GM21737 (cell line): Measurements from ENCODE around the gene LEFTY2.
"Not testable (repeated sequence)": the region's sequence is repeated elsewhere in the genome, so short reads cannot be mapped to it uniquely, and the experiment has no call there.

Experiments used
- ATAC-seq: cut with Tn5 transposase; IDR thresholded peaks from one replicate; pipeline ENCODE4 v1.9.1; 2021; ENCODE audit warnings: mild to moderate bottlenecking, moderate library complexity; ENCODE audit not compliant: unreplicated experiment

Gene LEFTY2, protein sequence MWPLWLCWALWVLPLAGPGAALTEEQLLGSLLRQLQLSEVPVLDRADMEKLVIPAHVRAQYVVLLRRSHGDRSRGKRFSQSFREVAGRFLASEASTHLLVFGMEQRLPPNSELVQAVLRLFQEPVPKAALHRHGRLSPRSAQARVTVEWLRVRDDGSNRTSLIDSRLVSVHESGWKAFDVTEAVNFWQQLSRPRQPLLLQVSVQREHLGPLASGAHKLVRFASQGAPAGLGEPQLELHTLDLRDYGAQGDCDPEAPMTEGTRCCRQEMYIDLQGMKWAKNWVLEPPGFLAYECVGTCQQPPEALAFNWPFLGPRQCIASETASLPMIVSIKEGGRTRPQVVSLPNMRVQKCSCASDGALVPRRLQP

DNA sequence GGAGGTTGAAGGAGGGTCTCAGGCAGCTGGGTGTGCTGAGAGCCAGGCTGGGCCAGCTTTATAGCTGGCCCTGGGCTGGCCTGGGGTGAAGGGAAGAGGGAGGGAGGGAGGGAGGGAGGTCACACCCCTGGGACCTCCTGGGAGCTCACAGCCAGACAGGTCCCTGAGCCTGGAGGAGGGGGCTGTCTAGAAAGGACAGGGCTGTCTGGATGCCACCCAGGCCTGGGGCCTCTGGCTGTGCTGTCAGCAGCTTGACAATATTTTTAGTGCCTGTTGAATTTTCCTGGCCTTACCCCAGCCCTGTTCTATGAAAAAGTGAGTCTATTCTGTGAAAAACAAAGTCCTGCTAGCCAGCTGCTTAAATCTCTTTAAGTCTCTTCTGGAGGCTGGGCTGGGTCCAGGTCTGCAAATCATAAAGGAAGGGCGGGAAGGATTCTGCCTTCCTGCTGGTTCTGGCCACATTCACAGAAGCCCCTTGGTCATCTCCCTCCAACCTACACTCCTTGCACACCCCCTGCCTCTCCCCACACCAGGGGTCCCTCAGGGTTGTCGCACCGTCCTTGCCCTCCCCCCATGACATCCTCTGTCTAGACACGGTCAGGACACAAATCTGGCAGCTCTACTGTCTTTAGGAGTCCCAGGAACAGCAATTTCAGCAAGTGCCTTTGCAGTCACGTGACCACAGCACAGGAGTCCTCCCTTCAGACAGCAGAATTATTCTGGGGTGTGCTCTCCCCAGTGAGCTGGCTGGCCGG lies at the start of gene LEFTY2:
Gene LEFTY2 (minus strand): TSS at position 34 of the 755 bp plus-strand sequence. CDS start 80 bp downstream, outside the sequence.
- no peak for ATAC-seq

GRCh38 chr1:225987491-225988316 lies 46.7 kb upstream of the LEFTY2 start:
- ATAC-seq = no peak

- no peak for ATAC-seq
Observed at GRCh38 chr1:225981714-225982113, 40.7 kb upstream of the LEFTY2 start.

DNA sequence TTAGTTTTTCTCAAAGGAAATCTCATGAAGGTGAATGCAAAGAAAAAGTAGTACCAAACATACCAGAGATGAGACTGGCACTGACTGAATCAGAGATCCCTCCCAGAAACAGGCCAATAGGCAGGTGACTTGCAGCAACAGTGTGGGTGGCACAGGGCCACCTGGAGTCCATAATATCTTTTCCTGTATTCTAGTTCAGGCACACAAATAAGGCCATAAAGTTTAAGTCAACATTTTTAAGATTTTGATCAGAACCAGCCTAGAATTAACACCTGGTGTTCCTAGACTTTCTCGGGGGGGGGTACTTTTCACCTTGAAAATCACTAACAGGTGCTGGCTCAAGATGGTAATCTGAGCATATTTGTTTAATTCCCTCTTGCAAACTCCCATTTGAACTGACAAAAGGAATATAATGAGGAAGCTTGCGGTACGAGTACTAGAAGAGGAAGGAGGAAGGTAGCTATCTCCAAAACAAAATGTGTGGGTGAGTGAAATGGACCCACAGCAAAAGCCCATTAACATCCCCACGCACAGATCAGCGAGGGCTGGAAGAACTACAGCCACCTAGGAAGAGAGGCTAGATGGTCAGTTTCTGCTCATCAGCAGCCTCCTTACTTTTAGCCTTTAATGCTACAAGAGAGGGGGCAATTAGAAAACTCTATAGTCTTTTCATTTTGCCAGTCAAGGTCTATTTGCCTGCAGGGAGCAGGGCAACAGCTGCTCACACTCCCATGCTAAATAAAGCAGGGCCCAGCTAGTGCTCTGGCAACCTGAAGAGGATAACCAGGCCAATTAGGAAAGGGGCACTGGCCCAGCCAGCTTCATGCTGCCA lies 39.2 kb upstream of the LEFTY2 start:
- ATAC-seq = no peak

- no peak for ATAC-seq
Observed at GRCh38 chr1:225979421-225979820, 38.4 kb upstream of the LEFTY2 start.

DNA sequence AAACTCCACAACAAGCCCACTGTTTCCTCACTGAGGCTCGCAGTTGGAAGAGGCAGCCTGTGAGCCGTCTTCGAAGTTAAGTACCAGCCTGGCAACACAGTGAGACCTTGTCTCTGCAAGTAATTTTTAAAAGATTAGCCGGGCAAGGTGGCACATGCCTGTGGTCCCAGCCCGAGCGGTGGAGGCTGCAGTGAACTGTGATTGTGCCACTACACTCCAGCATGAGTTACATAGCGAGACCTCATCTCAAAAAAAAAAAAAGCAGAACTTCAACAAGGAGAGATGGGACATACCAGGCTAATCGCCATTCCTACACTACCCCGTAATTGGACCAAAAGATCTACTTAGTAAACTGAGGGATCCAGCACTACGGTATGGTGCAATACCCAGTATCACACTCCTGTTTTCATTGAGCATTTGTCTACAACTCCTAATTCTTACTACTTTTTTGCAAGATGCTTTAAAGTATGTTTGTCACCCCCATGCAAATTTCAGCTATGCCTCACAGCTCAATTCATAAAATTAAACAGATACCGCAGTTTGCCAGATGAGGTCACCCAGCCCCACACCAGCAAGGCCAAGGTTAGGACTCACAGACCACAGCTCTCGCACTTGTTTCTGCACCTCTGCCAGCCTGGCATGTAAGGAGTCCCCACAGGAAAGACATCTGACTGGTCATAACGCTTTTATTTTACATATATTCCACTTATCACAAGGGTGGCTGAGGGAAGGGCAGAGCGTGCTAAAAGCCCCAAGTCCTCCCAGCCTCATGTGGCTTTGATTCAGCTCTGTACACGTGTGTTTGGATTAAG lies 37.1 kb upstream of the LEFTY2 start:
- peak; percentile 75 for ATAC-seq

- not testable (repeated sequence) for ATAC-seq
Observed at GRCh38 chr1:225975146-225975545, 34.1 kb upstream of the LEFTY2 start.

DNA sequence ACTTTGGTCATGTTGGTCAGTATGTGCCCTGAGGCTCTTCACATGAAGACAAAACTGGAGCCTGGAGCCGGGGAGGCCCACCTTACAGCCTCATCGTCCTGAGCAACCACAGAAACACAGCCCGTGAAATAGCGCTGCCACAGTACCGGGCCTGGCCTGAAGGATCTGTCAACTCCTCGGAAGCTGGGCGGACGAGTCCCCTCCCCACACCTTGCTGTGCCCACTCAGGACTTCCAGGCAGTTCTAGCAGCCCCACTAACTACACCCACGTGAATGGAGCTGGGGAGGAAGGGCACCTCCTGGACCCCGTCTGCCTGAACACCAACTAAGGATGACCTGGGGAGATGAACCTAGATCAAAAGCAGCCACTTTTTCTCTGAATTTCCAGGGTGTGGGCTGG lies 33.4 kb upstream of the LEFTY2 start:
- no peak for ATAC-seq

DNA sequence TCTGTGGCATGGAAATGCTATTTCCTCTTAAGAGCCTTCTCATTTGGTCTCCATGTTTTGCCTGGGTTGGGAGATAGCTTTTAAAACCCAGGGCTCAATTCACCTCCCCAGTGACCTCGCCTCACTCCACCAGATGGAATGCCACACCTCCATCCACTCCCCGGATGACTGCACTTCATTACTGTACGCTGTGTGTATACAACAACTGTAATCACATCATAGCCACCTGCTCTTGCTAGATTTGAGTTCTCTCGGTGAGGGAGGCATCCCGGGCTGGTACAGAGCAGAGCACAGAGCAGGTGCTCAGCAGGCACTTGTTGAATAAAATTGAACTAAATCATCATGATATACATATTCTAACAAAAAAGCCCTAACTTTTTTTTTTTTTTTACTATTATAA lies 32.1 kb upstream of the LEFTY2 start:
- ATAC-seq = no peak

- no peak for ATAC-seq
Observed at GRCh38 chr1:225972344-225973152, 31.5 kb upstream of the LEFTY2 start.

DNA sequence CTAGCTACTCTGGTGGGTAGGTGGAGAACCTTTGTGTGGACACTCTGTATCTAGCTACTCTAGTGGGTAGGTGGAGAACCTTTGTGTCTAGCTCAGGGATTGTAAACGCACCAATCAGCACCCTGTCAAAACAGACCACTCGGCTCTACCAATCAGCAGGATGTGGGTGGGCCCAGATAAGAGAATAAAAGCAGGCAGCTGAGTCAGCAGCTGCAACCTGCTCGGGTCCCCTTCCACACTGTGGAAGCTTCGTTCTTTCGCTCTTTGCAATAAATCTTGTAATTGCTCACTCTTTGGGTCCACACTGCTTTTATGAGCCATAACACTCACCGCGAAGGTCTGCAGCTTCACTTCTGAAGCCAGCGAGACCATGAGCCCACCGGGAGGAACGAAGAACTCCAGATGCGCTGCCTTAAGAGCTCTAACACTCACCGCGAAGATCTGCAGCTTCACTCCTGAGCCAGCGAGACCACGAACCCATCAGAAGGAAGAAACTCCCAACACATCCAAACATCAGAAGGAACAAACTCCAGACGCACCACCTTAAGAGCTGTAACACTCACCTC lies 29.7 kb upstream of the LEFTY2 start:
- not testable (repeated sequence) for ATAC-seq

GRCh38 chr1:225969751-225970150 lies 28.7 kb upstream of the LEFTY2 start:
- not testable (repeated sequence) for ATAC-seq

DNA sequence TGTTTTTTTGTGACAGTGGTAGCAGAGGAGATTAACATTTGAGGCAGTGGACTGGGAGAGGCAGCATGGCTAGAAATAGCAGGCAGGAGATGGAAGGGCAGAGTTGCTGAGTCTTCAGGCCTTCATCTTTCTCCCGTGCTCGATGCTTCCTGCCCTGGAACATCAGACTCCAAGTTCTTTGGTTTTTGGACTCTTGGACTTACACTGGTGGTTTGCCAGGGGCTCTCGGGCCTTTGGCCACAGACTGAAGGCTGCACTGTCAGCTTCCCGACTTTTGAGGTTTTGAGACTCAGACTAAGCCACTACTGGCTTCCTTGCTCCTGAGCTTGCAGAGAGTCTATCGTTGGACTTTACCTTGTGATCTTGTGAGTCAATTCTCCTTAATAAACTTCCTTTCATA lies 24.2 kb upstream of the LEFTY2 start:
- no peak for ATAC-seq

GRCh38 chr1:225963735-225964530 lies 22.9 kb upstream of the LEFTY2 start:
- no peak for ATAC-seq

GRCh38 chr1:225962440-225962975 lies 21.5 kb upstream of the LEFTY2 start:
- peak; percentile 76 for ATAC-seq

DNA sequence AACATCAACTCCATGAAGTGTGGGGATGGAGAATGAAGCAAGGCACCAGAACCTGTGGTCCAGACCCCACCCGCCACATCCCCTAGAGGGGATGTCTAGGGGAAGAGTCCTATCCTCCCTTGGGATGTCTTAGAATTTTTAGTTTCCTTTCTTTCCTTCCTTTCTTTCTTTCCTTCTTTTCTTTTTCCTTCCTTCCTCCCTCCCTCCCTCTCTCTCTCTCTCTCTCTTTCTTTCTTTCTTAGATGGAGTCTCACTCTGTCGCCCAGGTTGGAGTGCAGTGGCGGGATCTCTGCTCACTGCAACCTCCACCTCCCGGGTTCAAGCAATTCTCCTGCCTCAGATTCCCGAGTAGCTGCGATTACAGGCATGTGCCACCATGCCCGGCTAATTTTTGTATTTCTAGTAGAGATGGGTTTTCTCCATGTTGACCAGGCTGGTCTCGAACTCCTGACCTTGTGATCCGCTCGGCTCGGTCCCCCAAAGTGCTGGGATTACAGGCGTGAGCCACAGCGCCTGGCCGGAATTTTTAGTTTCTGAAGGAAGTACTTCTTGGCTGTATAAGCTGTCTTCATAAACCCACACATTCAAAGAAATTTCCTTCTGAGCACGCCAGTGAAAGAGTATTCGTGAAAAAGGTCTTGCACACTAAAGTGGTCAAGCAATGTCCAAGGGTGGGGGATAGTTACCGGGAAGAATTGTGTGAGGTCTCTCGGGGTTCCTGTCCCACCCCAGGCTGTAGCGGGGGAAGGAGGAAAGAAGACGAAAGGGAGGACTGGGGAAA lies 20.8 kb upstream of the LEFTY2 start:
- no peak for ATAC-seq

GRCh38 chr1:225958041-225958440 lies 17.0 kb upstream of the LEFTY2 start:
- ATAC-seq = no peak
